ENCODE measurements around the gene HMGXB3. TPM values are rescaled to one million over a fixed set of nuclear protein-coding genes. Genes with fewer than 3 reads are reported as not detected.

The HMGXB3 gene
- total RNA-seq, 1 experiment from 2014 or later: 67.8 TPM

DNA sequence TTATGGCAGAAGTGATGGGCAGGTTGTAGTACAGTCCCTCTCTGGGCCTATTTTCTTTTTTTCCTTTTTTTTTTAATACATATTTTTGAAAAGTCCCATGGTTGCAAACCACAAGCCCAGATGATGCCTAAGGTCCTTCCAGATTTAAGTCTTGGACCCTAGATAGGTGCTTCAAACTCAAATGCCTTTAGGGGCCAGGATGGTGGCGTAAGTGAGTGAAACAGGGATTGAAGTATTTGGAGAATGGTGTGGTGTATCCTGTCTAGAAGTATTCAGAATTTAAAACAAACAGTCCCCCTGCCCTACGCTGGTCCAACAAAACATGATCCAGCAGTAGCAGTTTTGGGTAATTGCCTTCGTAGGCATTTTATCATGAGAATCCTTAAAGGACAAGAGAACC is 2.3 kb upstream of the HMGXB3 start:
- Mint-ChIP-seq H3K36me3 (ENCODE audit: insufficient read depth, unreplicated experiment) (peaks cover 26% of the 10 kb centered on the region), H3K27ac (ENCODE audit: low read depth, unreplicated experiment) (no peak overlapping the region), H3K4me1 (ENCODE audit: insufficient read depth, unreplicated experiment) (peaks cover 34% of the 10 kb centered on the region), H3K27me3 (ENCODE audit: insufficient read depth, unreplicated experiment) (no peaks in the 10 kb centered on the region), H3K9me3 (ENCODE audit: unreplicated experiment) (no peaks in the 10 kb centered on the region), H3K4me3 (ENCODE audit: unreplicated experiment) (peak overlapping the region; percentile 82)
- intact Hi-C loops (cut with micrococcal nuclease): no loop called here
- BruUV-seq (replicated peaks): no TSS peak
- ChIA-PET CTCF (interaction anchor here (1.3 to 2.7 kb wide), 4 partner anchors 8 to 164 kb away, joined by 9 to 13 read pairs (median 9); no protein-coding TSS in a partner anchor), POLR2A (interaction anchor here (4.5 kb wide), 1 partner anchor 38 kb away, joined by 21 read pairs; no protein-coding TSS in a partner anchor)
- DNase-seq (ENCODE audit: unreplicated experiment): no peak
- no peak for TF ChIP-seq CTCF (IDR thresholded peaks at IDR 0.05; ENCODE audit: unreplicated experiment)

- H3K4me1 Mint-ChIP-seq (ENCODE audit: insufficient read depth, unreplicated experiment): peaks cover 39% of the 10 kb centered on the region
Observed at GRCh38 chr5:149999359-149999758, 1.2 kb upstream of the HMGXB3 start.

GRCh38 chr5:149999866-150000255 is 678 bp upstream of the HMGXB3 start:
- intact Hi-C loops (cut with micrococcal nuclease): loop anchor here (2.0 to 10.0 kb wide), 3 partner anchors 113 to 435 kb away; no protein-coding TSS in a partner anchor
- ChIA-PET CTCF (interaction anchor here (0.6 to 1.7 kb wide), 15 partner anchors 9 to 366 kb away, joined by 3 to 9 read pairs (median 4); no protein-coding TSS in a partner anchor), POLR2A (interaction anchor here (0.7 to 4.5 kb wide), 31 partner anchors 9 to 449 kb away, joined by 3 to 104 read pairs (median 5); partner anchors contain the start of genes CSNK1A1, PPARGC1B and SLC26A2)
- no peak for TF ChIP-seq CTCF (IDR thresholded peaks at IDR 0.05; ENCODE audit: unreplicated experiment)
- no peak for DNase-seq (ENCODE audit: unreplicated experiment)
- H3K9me3 Mint-ChIP-seq (ENCODE audit: unreplicated experiment): no peaks in the 10 kb centered on the region
- TSS peak; percentile 66 for BruUV-seq (replicated peaks)
- H3K4me3 Mint-ChIP-seq (ENCODE audit: unreplicated experiment): peak overlapping the region; percentile 82
- H3K4me1 Mint-ChIP-seq (ENCODE audit: insufficient read depth, unreplicated experiment): peaks cover 43% of the 10 kb centered on the region
- peaks cover 38% of the 10 kb centered on the region for H3K36me3 Mint-ChIP-seq (ENCODE audit: insufficient read depth, unreplicated experiment)
- H3K27ac Mint-ChIP-seq (ENCODE audit: low read depth, unreplicated experiment): peak overlapping the region; percentile 95
- H3K27me3 Mint-ChIP-seq (ENCODE audit: insufficient read depth, unreplicated experiment): no peaks in the 10 kb centered on the region

More at GRCh38 chr5:149999359-149999758, 1.2 kb upstream of the HMGXB3 start:
- ChIA-PET CTCF (interaction anchor here (0.6 to 1.7 kb wide), 13 partner anchors 9 to 366 kb away, joined by 3 to 9 read pairs (median 3); no protein-coding TSS in a partner anchor), POLR2A (interaction anchor here (0.6 to 4.5 kb wide), 19 partner anchors 9 to 367 kb away, joined by 3 to 104 read pairs (median 6); partner anchors contain the start of gene SLC26A2)
- intact Hi-C loops (cut with micrococcal nuclease): no loop called here
- peaks cover 33% of the 10 kb centered on the region for H3K36me3 Mint-ChIP-seq (ENCODE audit: insufficient read depth, unreplicated experiment)
- no peaks in the 10 kb centered on the region for H3K9me3 Mint-ChIP-seq (ENCODE audit: unreplicated experiment)
- no peaks in the 10 kb centered on the region for H3K27me3 Mint-ChIP-seq (ENCODE audit: insufficient read depth, unreplicated experiment)
- H3K4me3 Mint-ChIP-seq (ENCODE audit: unreplicated experiment): peak overlapping the region; percentile 82
- no peak for DNase-seq (ENCODE audit: unreplicated experiment)
- TF ChIP-seq CTCF (IDR thresholded peaks at IDR 0.05; ENCODE audit: unreplicated experiment): no peak
- H3K27ac Mint-ChIP-seq (ENCODE audit: low read depth, unreplicated experiment): peak overlapping the region; percentile 95
- no TSS peak for BruUV-seq (replicated peaks)

GRCh38 chr5:150000990-150001659 is 586 bp downstream of the HMGXB3 start:
- Mint-ChIP-seq H3K4me1 (ENCODE audit: insufficient read depth, unreplicated experiment) (peaks cover 43% of the 10 kb centered on the region), H3K36me3 (ENCODE audit: insufficient read depth, unreplicated experiment) (peaks cover 44% of the 10 kb centered on the region), H3K27ac (ENCODE audit: low read depth, unreplicated experiment) (peak overlapping the region; percentile 95), H3K4me3 (ENCODE audit: unreplicated experiment) (peak overlapping the region; percentile 82), H3K9me3 (ENCODE audit: unreplicated experiment) (no peaks in the 10 kb centered on the region), H3K27me3 (ENCODE audit: insufficient read depth, unreplicated experiment) (no peaks in the 10 kb centered on the region)
- DNase-seq (ENCODE audit: unreplicated experiment): peak; percentile 53
- no TSS peak for BruUV-seq (replicated peaks)
- CTCF ChIA-PET: interaction anchor here (0.6 to 2.4 kb wide), 18 partner anchors 10 to 324 kb away, joined by 3 to 11 read pairs (median 5); no protein-coding TSS in a partner anchor
- TF ChIP-seq CTCF (IDR thresholded peaks at IDR 0.05; ENCODE audit: unreplicated experiment): no peak
- POLR2A ChIA-PET: interaction anchor here (0.6 to 4.5 kb wide), 31 partner anchors 8 to 450 kb away, joined by 3 to 104 read pairs (median 4); partner anchors contain the start of genes CSNK1A1, PPARGC1B and SLC26A2
- intact Hi-C loops (cut with micrococcal nuclease): loop anchor here (1.0 to 10.0 kb wide), 8 partner anchors 21 to 434 kb away; no protein-coding TSS in a partner anchor
